AG20443 (cell line): ENCODE results near the gene GRIP2.

Source experiments
- DNase-seq: peaks from one replicate; pipeline ENCODE4 v3.0.0; 2012; ENCODE audit warnings: low spot score, mixed read lengths

Gene GRIP2

GRCh38 chr3:14538451-14539088, 1.6 kb downstream of the GRIP2 start:
- no peak for DNase-seq

- DNase-seq, result no peak
Measured at GRCh38 chr3:14537590-14538450, 2.3 kb downstream of the GRIP2 start.

GRCh38 chr3:14536837-14537589, 3.1 kb downstream of the GRIP2 start:
- no peak for DNase-seq

- no peak for DNase-seq
Measured at GRCh38 chr3:14536055-14536815, 3.9 kb downstream of the GRIP2 start.

GRCh38 chr3:14535616-14536015, 4.5 kb downstream of the GRIP2 start:
- no peak for DNase-seq

GRCh38 chr3:14534516-14535191, 5.5 kb downstream of the GRIP2 start:
- no peak for DNase-seq

- no peak for DNase-seq
Measured at GRCh38 chr3:14533457-14533958, 6.6 kb downstream of the GRIP2 start.

GRCh38 chr3:14532691-14533456, 7.3 kb downstream of the GRIP2 start:
- DNase-seq, result peak; percentile 61

GRCh38 chr3:14531856-14532395, 8.2 kb downstream of the GRIP2 start:
- no peak for DNase-seq

GRCh38 chr3:14528081-14528480, 12.1 kb downstream of the GRIP2 start:
- DNase-seq, result no peak

GRCh38 chr3:14525685-14526631, 14.2 kb downstream of the GRIP2 start:
- peak; percentile 91 for DNase-seq

GRCh38 chr3:14524920-14525660, 15.1 kb downstream of the GRIP2 start:
- DNase-seq, result no peak

GRCh38 chr3:14524311-14524711, 15.8 kb downstream of the GRIP2 start:
- no peak for DNase-seq

GRCh38 chr3:14523792-14524191, 16.4 kb downstream of the GRIP2 start:
- no peak for DNase-seq

- DNase-seq, result no peak
Measured at GRCh38 chr3:14522768-14523167, 17.4 kb downstream of the GRIP2 start.

GRCh38 chr3:14522129-14522691, 17.9 kb downstream of the GRIP2 start:
- no peak for DNase-seq

GRCh38 chr3:14521611-14522010, 18.5 kb downstream of the GRIP2 start:
- DNase-seq, result no peak

- DNase-seq, result no peak
Measured at GRCh38 chr3:14520967-14521366, 19.2 kb downstream of the GRIP2 start.
